Body of pancreas (tissue), 4 donors: ENCODE results near the gene ANOS1.

Experiments
- POLR2A ChIP-seq, 3 donors: fragments of 450-650 bp; IDR thresholded peaks; one replicate each; pipeline ENCODE4 v1.6.1; 2016; ENCODE audit warnings: antibody characterized with exemption in 3 of 3, mild to moderate bottlenecking in 2 of 3
- TF ChIP-seq, protein P1 (sequence below), 7 experiments: fragments of 450-650 bp in 4 of 7; fragments of 200-600 bp in 3 of 7; sonication (generic) in 3 of 7; IDR thresholded peaks; one replicate each; pipeline ENCODE4 v1.5.1; 2016 to 2019; ENCODE audit warnings: antibody characterized with exemption in 7 of 7

DNA sequence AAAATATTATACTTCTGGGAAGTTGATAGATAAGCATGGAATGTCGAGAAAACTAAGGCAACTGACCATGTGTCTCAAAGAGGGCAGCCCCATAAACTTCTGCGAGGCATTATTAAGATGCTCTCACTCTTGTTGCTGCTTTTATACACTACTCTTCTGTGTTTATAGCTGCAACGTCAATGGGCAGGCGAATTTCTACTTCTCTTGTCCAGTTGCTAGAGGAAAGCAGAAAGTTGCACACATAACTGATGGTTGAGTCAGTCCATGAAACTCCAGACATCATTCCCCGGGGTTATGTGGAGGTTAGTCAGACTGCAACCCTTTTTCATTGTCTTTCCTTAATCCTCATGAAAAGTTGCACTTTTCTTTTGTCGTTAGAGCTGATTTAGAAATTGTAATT is 227.5 kb downstream of the ANOS1 start:
- TF ChIP-seq, protein P1, sequence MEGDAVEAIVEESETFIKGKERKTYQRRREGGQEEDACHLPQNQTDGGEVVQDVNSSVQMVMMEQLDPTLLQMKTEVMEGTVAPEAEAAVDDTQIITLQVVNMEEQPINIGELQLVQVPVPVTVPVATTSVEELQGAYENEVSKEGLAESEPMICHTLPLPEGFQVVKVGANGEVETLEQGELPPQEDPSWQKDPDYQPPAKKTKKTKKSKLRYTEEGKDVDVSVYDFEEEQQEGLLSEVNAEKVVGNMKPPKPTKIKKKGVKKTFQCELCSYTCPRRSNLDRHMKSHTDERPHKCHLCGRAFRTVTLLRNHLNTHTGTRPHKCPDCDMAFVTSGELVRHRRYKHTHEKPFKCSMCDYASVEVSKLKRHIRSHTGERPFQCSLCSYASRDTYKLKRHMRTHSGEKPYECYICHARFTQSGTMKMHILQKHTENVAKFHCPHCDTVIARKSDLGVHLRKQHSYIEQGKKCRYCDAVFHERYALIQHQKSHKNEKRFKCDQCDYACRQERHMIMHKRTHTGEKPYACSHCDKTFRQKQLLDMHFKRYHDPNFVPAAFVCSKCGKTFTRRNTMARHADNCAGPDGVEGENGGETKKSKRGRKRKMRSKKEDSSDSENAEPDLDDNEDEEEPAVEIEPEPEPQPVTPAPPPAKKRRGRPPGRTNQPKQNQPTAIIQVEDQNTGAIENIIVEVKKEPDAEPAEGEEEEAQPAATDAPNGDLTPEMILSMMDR (IDR thresholded peaks at IDR 0.05), result no peak
- no peak for TF ChIP-seq POLR2A (IDR thresholded peaks at IDR 0.05)
